Endothelial cell of umbilical vein (primary cell): ENCODE measurements around the gene SRCIN1. TPM values are rescaled to one million over a fixed set of nuclear protein-coding genes. Genes with fewer than 3 reads are reported as not detected.

Source experiments
- BruUV-seq: library from RNA; stranded (reverse); fragments of 400-500 nt; replicated peaks from 2 replicates; lab custom pipeline; 2021; lab: Mats Ljungman, UMichigan
- CTCF ChIA-PET: fragments of 300-600, 350-600 bp; sonication (Branson Sonifier 250); formaldehyde crosslinking; loops from one replicate; lab custom pipeline; 2021; ENCODE audit warnings: antibody characterized with exemption, inconsistent platforms; lab: Charles Lee
- POLR2A ChIA-PET: fragments of 300-600, 350-600 bp; sonication (Branson Sonifier 250); formaldehyde crosslinking; loops from one replicate; lab custom pipeline; 2021; ENCODE audit warnings: antibody characterized with exemption, inconsistent platforms; lab: Charles Lee
- DNase-seq: peaks from one replicate; pipeline ENCODE4 v3.0.0-alpha.2; 2011; ENCODE audit warnings: low read depth, low spot score
- FAIRE-seq: peaks from 2 replicates; lab custom pipeline; 2011; peaks lifted over from hg19 to GRCh38; lab: Jason Lieb, UNC
- H2AFZ ChIP-seq: 2 replicates; pipeline ENCODE4 v1.6.0; 2012; ENCODE audit warnings: low read depth, low read length, control low read depth, inconsistent platforms
- H3K27ac ChIP-seq: 2 replicates; pipeline ENCODE4 v1.5.1; 2011; ENCODE audit warnings: low read depth, mild to moderate bottlenecking, control low read depth, low read length, moderate library complexity; ENCODE audit not compliant: insufficient read depth
- H3K27me3 ChIP-seq, 2 experiments: 2 replicates each; pipeline versions ENCODE4 v1.6.0 to v1.6.1; 2011; ENCODE audit warnings: low read length in 2 of 2, mixed read lengths in 1 of 2; ENCODE audit not compliant: control insufficient read depth in 2 of 2, insufficient read depth in 2 of 2
- H3K36me3 ChIP-seq, 2 experiments: 2 replicates in 1 of 2; 3 replicates in 1 of 2; pipeline ENCODE4 v1.5.1; 2011; ENCODE audit warnings: low read length in 2 of 2, mild to moderate bottlenecking in 1 of 2, moderate library complexity in 1 of 2; ENCODE audit not compliant: control insufficient read depth in 2 of 2, insufficient read depth in 2 of 2; ENCODE audit errors: extremely low read depth in 1 of 2
- H3K4me1 ChIP-seq: 3 replicates; pipeline ENCODE4 v1.5.1; 2011; ENCODE audit warnings: mild to moderate bottlenecking, low read length; ENCODE audit not compliant: control insufficient read depth, insufficient read depth; ENCODE audit errors: extremely low read depth
- H3K4me2 ChIP-seq: 2 replicates; pipeline ENCODE4 v1.6.1; 2011; ENCODE audit warnings: low read length, control low read depth, mixed read lengths; ENCODE audit not compliant: insufficient read depth
- H3K4me3 ChIP-seq, 3 experiments: fragments of 200-600 bp in 1 of 3; sonication (generic), shearing (Covaris generic) in 1 of 3; replicated peaks in 1 of 3; 2 replicates each; pipeline ENCODE4 v1.5.1; 2011 to 2016; ENCODE audit warnings: control low read depth in 3 of 3, low read length in 3 of 3, mild to moderate bottlenecking in 2 of 3, inconsistent platforms in 1 of 3, low read depth in 1 of 3, moderate library complexity in 1 of 3; ENCODE audit not compliant: insufficient read depth in 1 of 3
- H3K79me2 ChIP-seq: 2 replicates; pipeline ENCODE4 v1.6.0; 2012; ENCODE audit warnings: low read length, inconsistent platforms; ENCODE audit not compliant: control insufficient read depth, insufficient read depth
- H3K9ac ChIP-seq: replicated peaks from 2 replicates; pipeline ENCODE3; 2011; ENCODE audit warnings: low read length, control low read depth; ENCODE audit not compliant: insufficient read depth; ENCODE audit errors: extremely low read depth
- H3K9me1 ChIP-seq: replicated peaks from 3 replicates; pipeline ENCODE4 v1.6.0; 2011; ENCODE audit warnings: mild to moderate bottlenecking, low read length; ENCODE audit not compliant: control insufficient read depth, insufficient read depth; ENCODE audit errors: extremely low read depth
- H3K9me3 ChIP-seq: replicated peaks from 2 replicates; pipeline ENCODE4 v1.5.1; 2012; ENCODE audit warnings: low read length, inconsistent platforms; ENCODE audit not compliant: control insufficient read depth, insufficient read depth
- H4K20me1 ChIP-seq: replicated peaks from 2 replicates; pipeline ENCODE3; 2011; ENCODE audit warnings: mild to moderate bottlenecking, low read length; ENCODE audit not compliant: control insufficient read depth, insufficient read depth; ENCODE audit errors: extremely low read depth
- CTCF ChIP-seq, 2 donors: IDR thresholded peaks; 1 replicate in 1 of 2; 2 replicates in 1 of 2; pipeline ENCODE4 v1.5.1; 2011; ENCODE audit warnings: low read length in 2 of 2, mild to moderate bottlenecking in 2 of 2, moderate library complexity in 2 of 2, control low read depth in 1 of 2, inconsistent platforms in 1 of 2, low read depth in 1 of 2; ENCODE audit not compliant: insufficient read depth in 1 of 2; ENCODE audit errors: extremely low read depth in 1 of 2
- EZH2 ChIP-seq: IDR thresholded peaks from 2 replicates; pipeline ENCODE4 v1.6.1; 2012; ENCODE audit warnings: borderline replicate concordance, low read depth, mild to moderate bottlenecking, moderate library complexity, low read length, inconsistent platforms; ENCODE audit not compliant: severe bottlenecking
- FOS ChIP-seq: IDR thresholded peaks from 2 replicates; pipeline ENCODE4 v1.6.1; 2011; ENCODE audit warnings: mild to moderate bottlenecking, low read length, moderate library complexity, borderline replicate concordance; ENCODE audit not compliant: insufficient read depth
- GATA2 ChIP-seq: IDR thresholded peaks from 2 replicates; pipeline ENCODE4 v1.7.0; 2011; ENCODE audit warnings: low read depth, mild to moderate bottlenecking, moderate library complexity, mixed read lengths, low read length; ENCODE audit not compliant: insufficient read length, insufficient read depth
- JUN ChIP-seq: IDR thresholded peaks from 2 replicates; pipeline ENCODE4 v1.6.1; 2011; ENCODE audit warnings: borderline replicate concordance, low read depth; ENCODE audit not compliant: insufficient read length, insufficient read depth
- MAX ChIP-seq: IDR thresholded peaks from 2 replicates; pipeline ENCODE4 v1.6.1; 2011; ENCODE audit not compliant: insufficient read depth, insufficient read length
- MYC ChIP-seq: IDR thresholded peaks from one replicate; pipeline ENCODE4 v1.6.1; 2011; ENCODE audit warnings: mild to moderate bottlenecking, low read depth, low read length
- POLR2A ChIP-seq: IDR thresholded peaks from 2 replicates; pipeline ENCODE4 v1.6.1; 2012; ENCODE audit warnings: low read depth, mild to moderate bottlenecking, control low read depth, low read length
- POLR2AphosphoS5 ChIP-seq: IDR thresholded peaks from 2 replicates; pipeline ENCODE4 v1.6.1; 2012; ENCODE audit warnings: low read depth, mild to moderate bottlenecking, control low read depth, low read length, moderate library complexity; ENCODE audit not compliant: insufficient read depth
- dilution Hi-C: fragments of 300-500 bp; cut with MboI; formaldehyde crosslinking; loops from one replicate; pipeline ENCODE4 v1.15.0; 2019; ENCODE audit warnings: low sequenced_read_pairs; ENCODE audit not compliant: extremely low pct_ligation_motif_present
- intact Hi-C: fragments of 100-400 bp; cut with micrococcal nuclease; formaldehyde crosslinking; loops from one replicate; pipeline ENCODE4 v1.10.0; 2022
- polyA plus RNA-seq, 4 experiments: library from polyadenylated mRNA; depleted of rRNA in 3 of 4; stranded (reverse) in 3 of 4; unstranded in 1 of 4; fragments of >200 nt; gene quantifications; 2 replicates each; pipeline versions ENCODE4 v1.2.1 to v1.2.3, GENCODE V29; 2011 to 2012; ENCODE audit warnings: missing spikeins in 1 of 4
- total RNA-seq: library from RNA; stranded (reverse); gene quantifications from 2 replicates; pipeline ENCODE4 v1.2.3, GENCODE V29; 2021

Gene SRCIN1
- total and polyA plus RNA-seq, 2 donors (not counting 3 experiments of a cell fraction or from before 2014, with no cell fraction given), result 0.15 to 0.35 TPM

- Histone ChIP-seq H3K9me1 (no peaks in the 10 kb centered on the region), H4K20me1 (no peaks in the 10 kb centered on the region), H3K9ac (no peak overlapping the region), H3K4me3 (no peak overlapping the region), H3K9me3 (no peaks in the 10 kb centered on the region), H3K36me3 (no peaks in the 10 kb centered on the region), H3K4me2 (no peak overlapping the region), H3K4me1 (no peaks in the 10 kb centered on the region), H2AFZ (no peak overlapping the region), H3K27me3 (peaks cover 25 to 27% of the 10 kb centered on the region in 2 experiments), H3K27ac (no peak overlapping the region), H3K79me2 (no peaks in the 10 kb centered on the region)
- intact Hi-C loops, result no loop called here
- dilution Hi-C loops, result no loop called here
- ChIA-PET CTCF (interaction anchor here (1.3 kb wide), 1 partner anchor 99 kb away, joined by 3 read pairs; no protein-coding TSS in a partner anchor), POLR2A (no interaction called here)
- TF ChIP-seq MYC, result no peak
- DNase-seq (no peak), FAIRE-seq (no peak)
- no TSS peak for BruUV-seq
Measured at GRCh38 chr17:38590988-38591758, 14.6 kb downstream of the SRCIN1 start.

GRCh38 chr17:38589462-38590114, 16.2 kb downstream of the SRCIN1 start:
- Histone ChIP-seq H3K36me3 (no peaks in the 10 kb centered on the region), H2AFZ (no peak overlapping the region), H4K20me1 (no peaks in the 10 kb centered on the region), H3K9me1 (no peaks in the 10 kb centered on the region), H3K4me1 (no peaks in the 10 kb centered on the region), H3K4me2 (no peak overlapping the region), H3K79me2 (no peaks in the 10 kb centered on the region), H3K27me3 (peaks cover 27% of the 10 kb centered on the region in 2 experiments), H3K9me3 (no peaks in the 10 kb centered on the region), H3K9ac (no peak overlapping the region), H3K4me3 (no peak overlapping the region), H3K27ac (no peak overlapping the region)
- DNase-seq (no peak), FAIRE-seq (no peak)
- CTCF ChIA-PET, result interaction anchor here (1.2 to 6.0 kb wide), 3 partner anchors 31 to 97 kb away, joined by 3 to 91 read pairs (median 3); no protein-coding TSS in a partner anchor
- BruUV-seq, result no TSS peak
- dilution Hi-C loops, result no loop called here
- POLR2A ChIA-PET, result no interaction called here
- intact Hi-C loops, result loop anchor here (5.0 kb wide), 1 partner anchor 77 kb away; no protein-coding TSS in a partner anchor
- no peak for TF ChIP-seq MAX
- no peak for TF ChIP-seq POLR2AphosphoS5
- TF ChIP-seq GATA2, result no peak
- no peak for TF ChIP-seq FOS
- TF ChIP-seq MYC, result no peak
- TF ChIP-seq POLR2A, result no peak
- no peak for TF ChIP-seq JUN
- no peak for TF ChIP-seq CTCF (IDR thresholded peaks at IDR 0.05; ENCODE audit: extremely low read depth in 1 of 2, insufficient read depth in 1 of 2, low read depth in 1 of 2, low read length in 2 of 2)
- TF ChIP-seq EZH2, result no peak
